EL (cell line): Measurements from ENCODE around the gene AHRR.
"Not testable (repeated sequence)": the region's sequence is repeated elsewhere in the genome, so short reads cannot be mapped to it uniquely, and the experiment has no call there.

ENCODE experiments used
- DNase-seq: peaks from one replicate; pipeline ENCODE4 v3.0.0-alpha.2; 2016

AHRR gene

GRCh38 chr5:398475-399295, 77.2 kb downstream of the AHRR start:
- no peak for DNase-seq

GRCh38 chr5:399296-400281, 78.1 kb downstream of the AHRR start:
- peak; percentile 99 for DNase-seq

GRCh38 chr5:400282-401145, 79.0 kb downstream of the AHRR start:
- peak; percentile 86 for DNase-seq

GRCh38 chr5:401146-402034, 79.9 kb downstream of the AHRR start:
- no peak for DNase-seq

GRCh38 chr5:402219-402614, 80.7 kb downstream of the AHRR start:
- DNase-seq, result not testable (repeated sequence)

- no peak for DNase-seq
These were observed 81.3 kb downstream of the AHRR start for GRCh38 chr5:402615-403359.

GRCh38 chr5:403995-404394, 82.5 kb downstream of the AHRR start:
- DNase-seq, result no peak

- no peak for DNase-seq
These were observed 83.2 kb downstream of the AHRR start for GRCh38 chr5:404666-405241.

- DNase-seq, result no peak
These were observed 83.9 kb downstream of the AHRR start for GRCh38 chr5:405421-405820.

GRCh38 chr5:406041-406440, 84.5 kb downstream of the AHRR start:
- no peak for DNase-seq

GRCh38 chr5:407051-407450, 85.5 kb downstream of the AHRR start:
- DNase-seq, result no peak

- DNase-seq, result no peak
These were observed 86.3 kb downstream of the AHRR start for GRCh38 chr5:407801-408268.

GRCh38 chr5:410911-411517, 89.5 kb downstream of the AHRR start:
- no peak for DNase-seq

GRCh38 chr5:411728-412127, 90.2 kb downstream of the AHRR start:
- DNase-seq, result no peak

- not testable (repeated sequence) for DNase-seq
These were observed 93.7 kb downstream of the AHRR start for GRCh38 chr5:414991-415927.

- no peak for DNase-seq
These were observed 94.6 kb downstream of the AHRR start for GRCh38 chr5:415928-416635.

- no peak for DNase-seq
These were observed 95.1 kb downstream of the AHRR start for GRCh38 chr5:416636-416960.
